Activated naive CD4-positive, alpha-beta T cell treated with anti-CD3 and anti-CD28 coated beads, Interleukin-2, amount 50 U/mL, for 24 hours (primary cell): ENCODE results near the gene ASGR1.
A peak's percentile ranks its signal among the peaks of the same experiment; 100 is the strongest.
"Not testable (repeated sequence)": the region's sequence is repeated elsewhere in the genome, so short reads cannot be mapped to it uniquely, and the experiment has no call there.

Experiments
- H3K27ac Mint-ChIP-seq: one replicate; pipeline ENCODE4 v1.8.0; 2021; ENCODE audit warnings: mild to moderate bottlenecking, mixed read lengths
- H3K27me3 Mint-ChIP-seq: one replicate; pipeline ENCODE4 v1.8.0; 2021; ENCODE audit warnings: mixed read lengths
- H3K36me3 Mint-ChIP-seq: one replicate; pipeline ENCODE4 v1.8.0; 2021; ENCODE audit warnings: mixed read lengths
- H3K4me1 Mint-ChIP-seq: one replicate; pipeline ENCODE4 v1.8.0; 2021; ENCODE audit warnings: mixed read lengths
- H3K4me3 Mint-ChIP-seq: one replicate; pipeline ENCODE4 v1.8.0; 2021; ENCODE audit warnings: mild to moderate bottlenecking, mixed read lengths
- H3K9me3 Mint-ChIP-seq: one replicate; pipeline ENCODE4 v1.8.0; 2021; ENCODE audit warnings: mixed read lengths

ASGR1 gene

DNA sequence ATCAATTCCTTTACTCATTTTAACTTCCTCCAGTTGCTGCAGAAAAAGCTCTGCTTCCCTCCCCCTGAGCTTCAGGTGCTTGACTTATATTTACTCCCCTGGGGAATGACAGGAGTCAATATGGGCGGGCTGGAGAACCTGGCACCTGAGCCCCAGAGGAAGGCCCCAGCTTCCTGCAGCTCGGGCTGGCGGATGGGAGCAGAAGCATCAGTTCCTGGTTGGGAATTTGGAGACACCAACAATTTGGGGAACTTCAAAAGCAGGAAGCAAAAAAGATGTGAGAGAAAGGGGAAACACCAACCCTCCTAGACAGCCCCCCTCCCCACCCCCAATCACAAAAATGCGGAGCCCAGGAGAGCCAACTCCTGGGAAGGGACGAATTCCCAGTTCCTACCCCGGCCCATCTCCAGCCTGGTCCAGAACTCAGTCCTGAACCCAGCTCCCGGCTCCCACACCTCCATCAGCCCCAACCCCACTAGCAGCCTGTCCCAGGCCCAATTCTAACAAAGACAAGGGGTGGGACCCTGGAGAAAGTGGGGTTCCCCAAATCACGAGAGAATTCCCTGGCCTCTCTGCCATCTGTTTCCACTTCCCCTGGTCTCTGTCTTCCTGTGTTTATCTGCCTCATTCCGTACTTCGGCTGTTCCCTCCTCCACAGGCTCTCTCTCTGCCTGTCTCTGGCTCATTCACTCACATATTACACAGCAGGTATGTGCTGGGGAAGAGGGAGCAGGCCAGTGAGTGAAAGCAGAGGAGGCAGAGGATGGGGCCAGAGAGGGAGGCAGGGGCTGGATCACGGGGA, 48.3 kb downstream of the ASGR1 start:
- Mint-ChIP-seq H3K27ac (peak overlapping the region; percentile 70), H3K9me3 (no peaks in the 10 kb centered on the region), H3K4me1 (peaks cover 26% of the 10 kb centered on the region), H3K36me3 (no peaks in the 10 kb centered on the region), H3K27me3 (no peaks in the 10 kb centered on the region), H3K4me3 (no peak overlapping the region)

DNA sequence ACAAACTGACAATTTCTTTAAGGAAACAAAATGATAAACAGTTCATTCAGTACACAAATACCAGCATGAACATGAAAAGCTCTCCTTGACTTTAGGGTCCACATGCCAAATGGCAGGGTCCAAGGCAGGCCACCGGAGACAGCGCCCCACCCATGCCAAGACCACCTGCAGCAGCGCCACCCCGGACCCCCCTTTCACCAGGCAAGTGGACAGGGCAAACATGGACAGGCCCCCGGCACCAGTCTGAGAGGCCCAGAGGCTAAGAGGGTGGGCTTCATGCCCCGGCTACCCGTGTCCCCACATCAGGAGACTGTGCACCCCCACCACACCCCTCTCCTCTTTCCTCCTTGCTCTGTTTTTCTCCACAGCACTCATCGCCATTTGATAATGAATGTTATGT, 49.9 kb downstream of the ASGR1 start:
- Mint-ChIP-seq H3K36me3 (no peaks in the 10 kb centered on the region), H3K4me1 (peaks cover 26% of the 10 kb centered on the region), H3K27me3 (no peaks in the 10 kb centered on the region), H3K9me3 (no peaks in the 10 kb centered on the region), H3K27ac (no peak overlapping the region), H3K4me3 (no peak overlapping the region)

DNA sequence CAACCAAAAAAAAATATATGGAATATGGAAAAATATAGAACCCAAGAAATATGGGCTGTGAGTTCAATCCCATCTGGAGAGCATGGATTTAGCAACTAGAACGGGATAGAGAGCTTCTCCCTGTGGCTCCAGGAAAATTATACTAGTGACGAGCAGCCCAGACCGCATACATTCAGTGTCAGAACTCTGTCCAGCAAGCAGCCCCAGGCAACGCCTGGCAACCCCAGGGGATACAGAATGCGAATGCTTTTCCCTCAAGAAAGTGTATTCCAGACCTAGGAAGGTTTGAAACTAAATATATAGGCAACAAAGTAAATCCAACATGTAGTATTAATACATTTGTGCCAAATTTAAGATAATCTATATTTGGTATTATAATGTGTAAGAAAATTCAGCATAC, 51.0 kb downstream of the ASGR1 start:
- Mint-ChIP-seq H3K36me3 (no peaks in the 10 kb centered on the region), H3K27ac (no peak overlapping the region), H3K4me3 (no peak overlapping the region), H3K27me3 (no peaks in the 10 kb centered on the region), H3K9me3 (no peaks in the 10 kb centered on the region), H3K4me1 (peaks cover 19% of the 10 kb centered on the region)

DNA sequence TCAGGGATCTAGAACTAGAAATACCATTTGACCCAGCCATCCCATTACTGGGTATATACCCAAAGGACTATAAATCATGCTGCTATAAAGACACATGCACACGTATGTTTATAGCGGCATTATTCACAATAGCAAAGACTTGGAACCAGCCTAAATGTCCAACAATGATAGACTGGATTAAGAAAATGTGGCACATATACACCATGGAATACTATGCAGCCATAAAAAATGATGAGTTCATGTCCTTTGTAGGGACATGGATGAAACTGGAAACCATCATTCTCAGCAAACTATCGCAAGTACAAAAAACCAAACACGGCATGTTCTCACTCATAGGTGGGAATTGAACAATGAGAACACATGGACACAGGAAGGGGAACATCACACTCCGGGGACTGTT, 51.7 kb downstream of the ASGR1 start:
- peaks cover 13% of the 10 kb centered on the region for H3K4me1 Mint-ChIP-seq

DNA sequence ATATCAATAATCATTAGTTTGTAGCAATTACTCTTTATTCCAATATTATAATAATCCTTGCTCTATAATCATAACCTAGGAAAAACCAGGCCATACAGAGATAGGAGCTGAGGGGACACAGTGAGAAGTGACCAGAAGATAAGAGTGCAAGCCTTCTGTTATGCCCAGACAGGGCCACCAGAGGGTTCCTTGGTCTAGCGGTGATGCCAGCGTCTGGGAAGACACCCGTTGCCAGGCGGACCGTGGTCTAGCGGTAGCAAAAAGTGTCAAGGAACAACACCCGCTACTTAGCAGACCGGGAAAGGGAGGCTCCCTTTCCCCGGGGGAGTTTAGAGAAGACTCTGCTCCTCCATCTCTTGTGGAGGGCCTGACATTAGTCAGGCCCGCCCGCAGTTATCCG, 52.8 kb downstream of the ASGR1 start:
- not testable (repeated sequence) for H3K9me3 Mint-ChIP-seq, H3K36me3 Mint-ChIP-seq, H3K27me3 Mint-ChIP-seq, H3K27ac Mint-ChIP-seq, H3K4me1 Mint-ChIP-seq, H3K4me3 Mint-ChIP-seq

More for the DNA sequence above, 51.7 kb downstream of the ASGR1 start:
- not testable (repeated sequence) for H3K27me3 Mint-ChIP-seq, H3K4me3 Mint-ChIP-seq, H3K9me3 Mint-ChIP-seq, H3K36me3 Mint-ChIP-seq, H3K27ac Mint-ChIP-seq

DNA sequence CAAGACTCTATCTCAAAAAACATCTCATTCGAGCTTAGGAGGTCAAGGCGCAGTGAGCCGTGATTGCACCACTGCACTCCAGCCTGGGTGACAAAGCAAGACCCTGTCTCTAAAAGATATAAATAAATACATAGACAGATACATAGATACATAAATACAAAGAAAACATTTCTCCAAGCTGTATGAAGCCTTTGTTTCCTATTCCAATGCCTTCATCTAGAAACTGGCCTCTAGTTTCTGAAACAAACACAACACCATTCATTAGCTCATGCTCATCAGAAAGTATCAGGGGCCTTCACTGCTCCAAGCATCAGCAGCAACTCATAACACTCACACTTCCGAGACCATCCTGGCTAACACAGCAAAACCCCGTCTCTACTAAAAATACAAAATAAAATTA, 54.2 kb downstream of the ASGR1 start:
- H3K4me1 Mint-ChIP-seq: no peaks in the 10 kb centered on the region

DNA sequence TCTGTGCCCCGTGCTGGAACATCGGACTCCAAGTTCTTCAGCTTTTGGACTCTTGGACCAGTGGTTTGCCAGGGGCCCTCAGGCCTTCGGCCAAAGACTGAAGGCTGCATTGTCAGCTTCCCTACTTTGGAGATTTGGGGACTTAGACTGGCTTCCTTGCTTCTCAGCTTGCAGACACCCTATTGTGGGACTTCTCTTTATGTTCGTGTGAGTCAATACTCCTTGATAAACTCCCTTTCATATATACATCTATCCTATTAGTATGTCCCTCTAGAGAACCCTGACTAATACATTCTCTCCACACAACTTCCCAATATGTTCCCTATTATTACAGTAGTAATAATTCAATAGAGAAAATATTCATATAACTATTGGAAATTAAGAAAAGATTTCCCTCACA, 55.3 kb downstream of the ASGR1 start:
- H3K27ac Mint-ChIP-seq: no peak overlapping the region
- no peaks in the 10 kb centered on the region for H3K36me3 Mint-ChIP-seq
- H3K4me3 Mint-ChIP-seq: no peak overlapping the region
- H3K4me1 Mint-ChIP-seq: no peaks in the 10 kb centered on the region
- no peaks in the 10 kb centered on the region for H3K9me3 Mint-ChIP-seq
- peaks cover 9% of the 10 kb centered on the region for H3K27me3 Mint-ChIP-seq

More for the DNA sequence above, 54.2 kb downstream of the ASGR1 start:
- Mint-ChIP-seq H3K9me3 (no peaks in the 10 kb centered on the region), H3K27ac (no peak overlapping the region), H3K36me3 (no peaks in the 10 kb centered on the region), H3K27me3 (peaks cover 4% of the 10 kb centered on the region), H3K4me3 (no peak overlapping the region)
